HCT116 (cell line): ENCODE measurements around the gene ZNF785. TPM values are rescaled to one million over a fixed set of nuclear protein-coding genes. Genes with fewer than 3 reads are reported as not detected.
"Not testable (repeated sequence)": the region's sequence is repeated elsewhere in the genome, so short reads cannot be mapped to it uniquely, and the experiment has no call there.

Experiments used
- ATAC-seq: fragments of 200-7000 bp; cut with Tn5 transposase; 2 replicates; pipeline ENCODE4 v1.9.1; 2020; ENCODE audit warnings: mild to moderate bottlenecking, moderate library complexity
- BruUV-seq: library from RNA; stranded (reverse); fragments of 400-500 nt; replicated peaks from 2 replicates; lab custom pipeline; 2021; lab: Mats Ljungman, UMichigan
- CTCF ChIA-PET: fragments of 300-600 bp; sonication (Branson Sonifier 250); formaldehyde crosslinking; loops from one replicate; lab custom pipeline; 2021; ENCODE audit warnings: antibody characterized with exemption; lab: Charles Lee
- POLR2A ChIA-PET: fragments of 300-600, 350-600 bp; sonication (Branson Sonifier 250); formaldehyde crosslinking; loops from one replicate; lab custom pipeline; 2021; ENCODE audit warnings: antibody characterized with exemption; lab: Charles Lee
- RAD21 ChIA-PET, 2 experiments: fragments of 300-600 bp; sonication (Branson Sonifier 250); formaldehyde crosslinking; loops; one replicate each; lab custom pipeline; 2023; ENCODE audit warnings: low total read pairs in 2 of 2; ENCODE audit not compliant: uncharacterized antibody in 2 of 2, unreplicated experiment in 2 of 2, low non-redundant PET in 1 of 2; lab: Charles Lee
- DNase-seq: peaks from one replicate; pipeline ENCODE4 v3.0.0-alpha.2; 2010; ENCODE audit warnings: low read depth, low spot score
- H2AFZ ChIP-seq: fragments of 200-600 bp; shearing (Covaris generic), sonication (generic); 2 replicates; pipeline ENCODE4 v1.6.1; 2017; ENCODE audit warnings: low read depth, mixed run types, mixed read lengths, antibody characterized with exemption, low read length; ENCODE audit not compliant: poor library complexity, severe bottlenecking
- H3K27ac ChIP-seq: 2 replicates; pipeline ENCODE4 v1.5.1; 2012; ENCODE audit warnings: low read depth, low read length
- H3K27me3 ChIP-seq: fragments of 200-600 bp; sonication (generic); 2 replicates; pipeline ENCODE4 v1.6.1; 2016; ENCODE audit warnings: mixed run types, low read length, mixed read lengths; ENCODE audit not compliant: insufficient read depth
- H3K36me3 ChIP-seq, 2 experiments: fragments of 200-500 bp in 1 of 2; fragments of 200-600 bp in 1 of 2; sonication (Bioruptor generic) in 1 of 2; sonication (generic) in 1 of 2; 2 replicates each; pipeline versions ENCODE4 v1.5.1 to v1.6.1; 2014 to 2016; ENCODE audit warnings: low read length in 2 of 2, inconsistent platforms in 1 of 2, mixed read lengths in 1 of 2, mixed run types in 1 of 2; ENCODE audit not compliant: insufficient read depth in 2 of 2, control insufficient read depth in 1 of 2
- H3K4me1 ChIP-seq, 2 experiments: fragments of 200-600 bp in 1 of 2; sonication (generic) in 1 of 2; 2 replicates each; pipeline versions ENCODE4 v1.5.1 to v1.6.1; 2012 to 2017; ENCODE audit warnings: low read length in 2 of 2, inconsistent platforms in 1 of 2, mild to moderate bottlenecking in 1 of 2, mixed read lengths in 1 of 2, mixed run types in 1 of 2, moderate library complexity in 1 of 2; ENCODE audit not compliant: insufficient read depth in 2 of 2, control insufficient read depth in 1 of 2
- H3K4me2 ChIP-seq: fragments of 200-600 bp; sonication (generic); 2 replicates; pipeline ENCODE4 v1.6.1; 2017; ENCODE audit warnings: mixed run types, low read length, mixed read lengths
- H3K4me3 ChIP-seq, 2 experiments: fragments of 200-600 bp in 1 of 2; sonication (generic) in 1 of 2; replicated peaks in 1 of 2; 2 replicates each; pipeline ENCODE4 v1.5.1; 2011 to 2016; ENCODE audit warnings: low read length in 2 of 2, control low read depth in 1 of 2, low read depth in 1 of 2, mild to moderate bottlenecking in 1 of 2, mixed read lengths in 1 of 2, mixed run types in 1 of 2
- H3K79me2 ChIP-seq: fragments of 200-600 bp; sonication (generic); 2 replicates; pipeline ENCODE4 v1.6.1; 2017; ENCODE audit warnings: mild to moderate bottlenecking, mixed run types, low read length, moderate library complexity, mixed read lengths; ENCODE audit not compliant: insufficient read depth
- H3K9ac ChIP-seq: fragments of 200-600 bp; sonication (generic); 2 replicates; pipeline ENCODE4 v1.6.1; 2016; ENCODE audit warnings: low read length, mixed read lengths
- H3K9me2 ChIP-seq: fragments of 200-600 bp; sonication (generic), shearing (Covaris generic); 2 replicates; pipeline ENCODE4 v1.6.1; 2017; ENCODE audit warnings: mixed run types, mild to moderate bottlenecking, moderate library complexity; ENCODE audit not compliant: insufficient read depth
- H3K9me3 ChIP-seq, 2 experiments: fragments of 200-500 bp in 1 of 2; fragments of 200-600 bp in 1 of 2; sonication (Bioruptor generic) in 1 of 2; sonication (generic) in 1 of 2; 2 replicates each; pipeline ENCODE4 v1.6.1; 2014 to 2017; ENCODE audit warnings: low read length in 2 of 2, mixed read lengths in 2 of 2, inconsistent platforms in 1 of 2, low read depth in 1 of 2, mild to moderate bottlenecking in 1 of 2, mixed run types in 1 of 2, moderate library complexity in 1 of 2; ENCODE audit not compliant: control insufficient read depth in 1 of 2, insufficient read depth in 1 of 2
- H4K20me1 ChIP-seq: fragments of 200-600 bp; sonication (generic), shearing (Covaris generic); 2 replicates; pipeline ENCODE4 v1.6.1; 2017; ENCODE audit warnings: mixed run types, mild to moderate bottlenecking, moderate library complexity; ENCODE audit not compliant: insufficient read depth
- ATF3 ChIP-seq: IDR thresholded peaks from 2 replicates; pipeline ENCODE4 v1.6.1; 2012
- CBX3 ChIP-seq: IDR thresholded peaks from 2 replicates; pipeline ENCODE4 v1.6.1; 2012; ENCODE audit warnings: low read depth
- CTCF ChIP-seq, 3 experiments: fragments of 200-600 bp in 1 of 3; sonication (generic) in 1 of 3; IDR thresholded peaks in 2 of 3; conservative IDR thresholded peaks in 1 of 3; 2 replicates each; pipeline ENCODE4 v1.5.1; 2012 to 2017; ENCODE audit warnings: low read depth in 2 of 3, low read length in 2 of 3, antibody characterized with exemption in 1 of 3, borderline replicate concordance in 1 of 3, control low read depth in 1 of 3, mild to moderate bottlenecking in 1 of 3, mixed read lengths in 1 of 3, mixed run types in 1 of 3, moderate library complexity in 1 of 3; ENCODE audit not compliant: insufficient read depth in 1 of 3
- EZH2 ChIP-seq: fragments of 200-600 bp; sonication (generic); IDR thresholded peaks from 2 replicates; pipeline ENCODE4 v1.6.1; 2017; ENCODE audit warnings: antibody characterized with exemption, mixed run types
- EZH2phosphoT487 ChIP-seq: fragments of 200-600 bp; IDR thresholded peaks from 2 replicates; pipeline ENCODE4 v1.6.1; 2018; ENCODE audit warnings: antibody characterized with exemption, borderline replicate concordance
- JUND ChIP-seq: IDR thresholded peaks from 2 replicates; pipeline ENCODE4 v1.6.1; 2012
- POLR2A ChIP-seq: IDR thresholded peaks from 2 replicates; pipeline ENCODE4 v1.7.0; 2011; ENCODE audit warnings: borderline replicate concordance; ENCODE audit not compliant: insufficient read depth, insufficient read length; ENCODE audit errors: extremely low read depth
- RAD21 ChIP-seq: IDR thresholded peaks from 2 replicates; pipeline ENCODE4 v1.6.1; 2012; ENCODE audit warnings: low read depth, mild to moderate bottlenecking
- REST ChIP-seq: IDR thresholded peaks from 2 replicates; pipeline ENCODE4 v1.6.1; 2012; ENCODE audit warnings: low read depth
- SIN3A ChIP-seq: IDR thresholded peaks from 2 replicates; pipeline ENCODE4 v1.6.1; 2012; ENCODE audit warnings: low read depth
- SP1 ChIP-seq: IDR thresholded peaks from 2 replicates; pipeline ENCODE4 v1.6.1; 2012; ENCODE audit warnings: low read depth
- SRF ChIP-seq: IDR thresholded peaks from 2 replicates; pipeline ENCODE4 v1.6.1; 2012; ENCODE audit warnings: low read depth
- ZFX ChIP-seq: fragments of 450-650 bp; IDR thresholded peaks from 2 replicates; pipeline ENCODE4 v1.6.1; 2017
- intact Hi-C: fragments of 100-400 bp; cut with micrococcal nuclease; formaldehyde crosslinking; loops from 2 replicates; pipeline ENCODE4 v1.10.0; 2022
- total RNA-seq: library from RNA; stranded (reverse); gene quantifications from one replicate; pipeline ENCODE4 v1.2.1, GENCODE V29; 2021; ENCODE audit not compliant: unreplicated experiment

Gene ZNF785
- total RNA-seq, 1 experiment from 2014 or later: 0.15 TPM

- BruUV-seq: no TSS peak
- no peak overlapping the region for H3K9ac ChIP-seq
- intact Hi-C loops: no loop called here
- H3K4me3 ChIP-seq: no peak overlapping the region
- DNase-seq (no peak), ATAC-seq (no peak)
- H2AFZ ChIP-seq: no peak overlapping the region
- H3K27me3 ChIP-seq: no peaks in the 10 kb centered on the region
- no peak overlapping the region for H3K4me2 ChIP-seq
- H3K27ac ChIP-seq: no peak overlapping the region
- ChIA-PET RAD21 (no interaction called here), POLR2A (no interaction called here)
- TF ChIP-seq ATF3: no peak
- no peak for TF ChIP-seq RAD21
- no peak for TF ChIP-seq ZFX
- no peak for TF ChIP-seq CTCF (IDR thresholded peaks at IDR 0.05 in 2 of 3, conservative IDR thresholded peaks at IDR 0.05 in 1 of 3; ENCODE audit: borderline replicate concordance in 1 of 3, insufficient read depth in 1 of 3, low read depth in 2 of 3, low read length in 2 of 3)
- TF ChIP-seq REST: no peak
- TF ChIP-seq JUND: no peak
- no peak for TF ChIP-seq EZH2
- no peak for TF ChIP-seq SRF
- TF ChIP-seq SP1: no peak
- TF ChIP-seq POLR2A: no peak
- no peak for TF ChIP-seq SIN3A
- no peak for TF ChIP-seq EZH2phosphoT487
- no peak for TF ChIP-seq CBX3
- TF ChIP-seq, all 23 proteins: peak for 0
- no peaks in the 10 kb centered on the region for H3K36me3 ChIP-seq
- no peaks in the 10 kb centered on the region for H4K20me1 ChIP-seq
- no peaks in the 10 kb centered on the region for H3K79me2 ChIP-seq
- H3K4me1 ChIP-seq: peaks cover 0 to 13% of the 10 kb centered on the region in 2 experiments; a peak in 2 of 4 replicates
- CTCF ChIA-PET: no interaction called here
- no peaks in the 10 kb centered on the region for H3K9me2 ChIP-seq
- H3K9me3 ChIP-seq: no peaks in the 10 kb centered on the region
Measured at GRCh38 chr16:30541502-30542329, 43.8 kb downstream of the ZNF785 start.

GRCh38 chr16:30540916-30541464, 44.5 kb downstream of the ZNF785 start:
- CTCF ChIA-PET, H4K20me1 ChIP-seq, H2AFZ ChIP-seq, H3K4me2 ChIP-seq, ATAC-seq, H3K79me2 ChIP-seq, BruUV-seq, H3K9me2 ChIP-seq, H3K27ac ChIP-seq, H3K27me3 ChIP-seq, H3K4me3 ChIP-seq, POLR2A ChIA-PET, H3K9me3 ChIP-seq, H3K36me3 ChIP-seq, DNase-seq, intact Hi-C loops, RAD21 ChIA-PET, H3K9ac ChIP-seq: not testable (repeated sequence)
- H3K4me1 ChIP-seq: peaks cover 1 to 15% of the 10 kb centered on the region in 2 experiments; a peak in 3 of 4 replicates
